Measurements from ENCODE around the gene ITPRID2. TPM values are rescaled to one million over a fixed set of nuclear protein-coding genes. Genes with fewer than 3 reads are reported as not detected.
"Not testable (repeated sequence)": the region's sequence is repeated elsewhere in the genome, so short reads cannot be mapped to it uniquely, and the experiment has no call there.

Gene ITPRID2
- total and polyA plus RNA-seq, 2 of the 4 experiments (the other 2 are of a cell fraction), result 74.1 to 187 TPM

DNA sequence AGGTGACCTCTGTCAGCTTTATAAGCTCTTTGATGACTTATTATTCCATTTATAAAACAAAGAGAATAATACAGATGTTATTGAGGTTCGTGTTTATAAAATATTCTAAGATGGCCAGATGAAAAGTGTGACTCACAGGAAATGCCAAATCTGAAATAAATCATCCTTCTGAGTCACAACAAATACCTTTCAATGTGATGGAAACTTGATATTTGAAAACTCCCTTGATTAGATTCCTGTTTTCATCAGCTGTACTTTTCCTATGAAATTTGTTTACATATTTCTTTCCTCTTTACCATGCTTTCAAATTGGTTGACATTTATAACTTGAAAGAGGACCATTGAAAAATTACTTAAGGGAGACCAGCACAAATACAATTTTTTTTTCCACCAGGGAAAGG lies 63.5 kb downstream of the ITPRID2 start:
- H2BK15ac ChIP-seq (ENCODE audit: low read depth, low read length), result no peak overlapping the region
- H3K9me1 ChIP-seq (ENCODE audit: insufficient read depth, low read length), result 0 out of 2 replicates have a peak, but pooled peaks cover 2% of the 10 kb centered on the region
- H3K9me3 ChIP-seq (ENCODE audit: control insufficient read depth, insufficient read depth, low read length), result no peaks in the 10 kb centered on the region
- no TSS peak for BruUV-seq (replicated peaks)
- WGBS, 2 experiments (ENCODE audit: extremely low coverage in 2 of 2, insufficient read length in 1 of 2), result no CpG with 5 or more reads among the region's 1 CpG
- H2BK120ac ChIP-seq (ENCODE audit: low read depth, low read length), result peak overlapping the region; percentile 90; the same call in 1 of the 2 replicates
- no peak overlapping the region for H4K5ac ChIP-seq (ENCODE audit: low read depth, low read length)
- peak overlapping the region; percentile 48 for H2BK5ac ChIP-seq (ENCODE audit: low read depth, low read length, poor library complexity, severe bottlenecking)
- peak overlapping the region; percentile 59; the same call in 1 of the 2 replicates for H3K4ac ChIP-seq (ENCODE audit: low read depth, low read length)
- H3K4me1 ChIP-seq (ENCODE audit: control insufficient read depth, insufficient read depth, low read length), result peaks cover 5% of the 10 kb centered on the region; the same call in 1 of the 2 replicates
- DNase-seq, result peak; percentile 82
- no peak overlapping the region for H3K27ac ChIP-seq (ENCODE audit: insufficient read depth, low read length)
- H2AFZ ChIP-seq (replicated peaks; ENCODE audit: low read length, poor library complexity), result no peak overlapping the region
- H3K9ac ChIP-seq (ENCODE audit: low read depth, low read length), result no peak overlapping the region
- H2BK20ac ChIP-seq (ENCODE audit: low read depth, low read length), result no peak overlapping the region
- ChIA-PET POLR2A (ENCODE audit: unreplicated experiment) (no interaction called here), CTCF (interaction anchor here (0.6 to 1.1 kb wide), 7 partner anchors 9 to 114 kb away, joined by 3 to 4 read pairs (median 3); no protein-coding TSS in a partner anchor)
- no peak overlapping the region for H3K4me3 ChIP-seq (ENCODE audit: insufficient read depth, low read depth, low read length)
- H3K36me3 ChIP-seq (ENCODE audit: control insufficient read depth, insufficient read depth, low read length), result no peaks in the 10 kb centered on the region
- TF ChIP-seq MAZ (IDR thresholded peaks at IDR 0.05; ENCODE audit: borderline replicate concordance, low read depth, low read length) (no peak), CEBPB (IDR thresholded peaks at IDR 0.05; ENCODE audit: low read depth, low read length) (no peak), NFE2L2 (IDR thresholded peaks at IDR 0.05; ENCODE audit: low read depth, low read length) (no peak), FOS (IDR thresholded peaks at IDR 0.05; ENCODE audit: low read depth, low read length) (peak; percentile 54), RAD21 (IDR thresholded peaks at IDR 0.05; ENCODE audit: low read length) (no peak), RCOR1 (IDR thresholded peaks at IDR 0.05; ENCODE audit: insufficient replicate concordance, low read length) (no peak), CHD1 (IDR thresholded peaks at IDR 0.05; ENCODE audit: low read depth, low read length) (no peak)
- TF ChIP-seq, protein P1, sequence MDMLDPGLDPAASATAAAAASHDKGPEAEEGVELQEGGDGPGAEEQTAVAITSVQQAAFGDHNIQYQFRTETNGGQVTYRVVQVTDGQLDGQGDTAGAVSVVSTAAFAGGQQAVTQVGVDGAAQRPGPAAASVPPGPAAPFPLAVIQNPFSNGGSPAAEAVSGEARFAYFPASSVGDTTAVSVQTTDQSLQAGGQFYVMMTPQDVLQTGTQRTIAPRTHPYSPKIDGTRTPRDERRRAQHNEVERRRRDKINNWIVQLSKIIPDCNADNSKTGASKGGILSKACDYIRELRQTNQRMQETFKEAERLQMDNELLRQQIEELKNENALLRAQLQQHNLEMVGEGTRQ (IDR thresholded peaks at IDR 0.05; ENCODE audit: low read depth, low read length), result no peak
- no peak overlapping the region for H2AK5ac ChIP-seq (ENCODE audit: low read depth, low read length)
- dilution Hi-C loops (cut with HindIII; ENCODE audit: low sequenced_read_pairs, unreplicated experiment), result no loop called here
- H3K18ac ChIP-seq (ENCODE audit: low read depth, low read length), result peak overlapping the region; percentile 71
- peak; percentile 8 for ATAC-seq (ENCODE audit: low read depth)
- H2AK9ac ChIP-seq (replicated peaks; ENCODE audit: low read depth, low read length, poor library complexity), result no peak overlapping the region
- peak overlapping the region; percentile 25; the same call in 1 of the 2 replicates for H4K91ac ChIP-seq (ENCODE audit: insufficient read depth, low read depth, low read length)
- no peak overlapping the region; the same call in 1 of the 2 replicates for H3K14ac ChIP-seq (replicated peaks; ENCODE audit: low read depth, low read length)
- H3K27me3 ChIP-seq (ENCODE audit: control insufficient read depth, insufficient read depth, low read length), result no peaks in the 10 kb centered on the region
- intact Hi-C loops (cut with micrococcal nuclease), result no loop called here
- peak overlapping the region; percentile 63 for H3K4me2 ChIP-seq (ENCODE audit: low read depth, low read length)
- no peak overlapping the region for H3K23ac ChIP-seq (ENCODE audit: low read depth, low read length)
- H4K20me1 ChIP-seq (ENCODE audit: insufficient read depth, low read length), result no peaks in the 10 kb centered on the region
- in situ Hi-C loops (cut with MboI; ENCODE audit: low sequenced_read_pairs), result no loop called here
- no peak overlapping the region for H3K56ac ChIP-seq (ENCODE audit: extremely low read depth, insufficient read depth, low read length)
- H4K8ac ChIP-seq (ENCODE audit: low read depth in 2 of 2, low read length in 2 of 2), result peak overlapping the region; percentile 47 to 58; a peak in 3 of 4 replicates
- no peaks in the 10 kb centered on the region for H3K79me1 ChIP-seq (ENCODE audit: low read depth in 1 of 2, low read length in 2 of 2)

DNA sequence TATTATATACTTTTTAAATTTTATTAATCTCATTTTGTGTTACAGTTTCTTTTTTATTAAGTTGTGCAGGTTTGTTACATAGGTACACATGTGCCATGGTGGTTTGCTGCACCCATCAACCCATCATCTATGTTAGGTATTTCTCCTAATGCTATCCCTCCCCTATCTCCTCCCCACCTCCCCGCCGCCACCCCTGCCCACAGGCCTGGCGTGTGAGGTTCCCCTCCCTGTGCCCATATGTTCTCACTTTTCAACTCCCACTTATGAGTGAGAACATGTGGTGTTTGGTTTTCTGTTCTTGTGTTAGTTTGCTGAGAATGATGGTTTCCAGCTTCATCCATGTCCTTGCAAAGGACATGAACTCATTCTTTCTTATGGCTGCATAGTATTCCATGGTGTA lies 64.3 kb downstream of the ITPRID2 start:
- H3K14ac ChIP-seq (replicated peaks; ENCODE audit: low read depth, low read length); POLR2A ChIA-PET (ENCODE audit: unreplicated experiment); H3K56ac ChIP-seq (ENCODE audit: extremely low read depth, insufficient read depth, low read length); H3K27me3 ChIP-seq (ENCODE audit: control insufficient read depth, insufficient read depth, low read length); H3K18ac ChIP-seq (ENCODE audit: low read depth, low read length); H3K4me3 ChIP-seq (ENCODE audit: insufficient read depth, low read depth, low read length); H3K36me3 ChIP-seq (ENCODE audit: control insufficient read depth, insufficient read depth, low read length); ATAC-seq (ENCODE audit: low read depth); BruUV-seq (replicated peaks); H3K9ac ChIP-seq (ENCODE audit: low read depth, low read length); H3K79me1 ChIP-seq (ENCODE audit: low read depth in 1 of 2, low read length in 2 of 2); H3K4me2 ChIP-seq (ENCODE audit: low read depth, low read length); H3K9me1 ChIP-seq (ENCODE audit: insufficient read depth, low read length); H2BK120ac ChIP-seq (ENCODE audit: low read depth, low read length); H2BK20ac ChIP-seq (ENCODE audit: low read depth, low read length); H2AK9ac ChIP-seq (replicated peaks; ENCODE audit: low read depth, low read length, poor library complexity); H3K4ac ChIP-seq (ENCODE audit: low read depth, low read length); H3K4me1 ChIP-seq (ENCODE audit: control insufficient read depth, insufficient read depth, low read length); dilution Hi-C loops (cut with HindIII; ENCODE audit: low sequenced_read_pairs, unreplicated experiment); H2AK5ac ChIP-seq (ENCODE audit: low read depth, low read length); CTCF ChIA-PET; H3K9me3 ChIP-seq (ENCODE audit: control insufficient read depth, insufficient read depth, low read length); H4K8ac ChIP-seq (ENCODE audit: low read depth in 2 of 2, low read length in 2 of 2); DNase-seq; H3K27ac ChIP-seq (ENCODE audit: insufficient read depth, low read length); intact Hi-C loops (cut with micrococcal nuclease); H4K20me1 ChIP-seq (ENCODE audit: insufficient read depth, low read length); H3K23ac ChIP-seq (ENCODE audit: low read depth, low read length); in situ Hi-C loops (cut with MboI; ENCODE audit: low sequenced_read_pairs); H2BK5ac ChIP-seq (ENCODE audit: low read depth, low read length, poor library complexity, severe bottlenecking); H4K91ac ChIP-seq (ENCODE audit: insufficient read depth, low read depth, low read length); H2AFZ ChIP-seq (replicated peaks; ENCODE audit: low read length, poor library complexity); H2BK15ac ChIP-seq (ENCODE audit: low read depth, low read length); H4K5ac ChIP-seq (ENCODE audit: low read depth, low read length): not testable (repeated sequence)
- no CpG with 5 or more reads among the region's 3 CpGs for WGBS, 2 experiments (ENCODE audit: extremely low coverage in 2 of 2, insufficient read length in 1 of 2)

All from IMR-90 (cell line).